Natural killer cell (primary cell): ENCODE measurements around the gene SECTM1. TPM values are rescaled to one million over a fixed set of nuclear protein-coding genes. Genes with fewer than 3 reads are reported as not detected.

Experiments
- ATAC-seq, 3 donors: fragments of 150-1000 bp in 2 of 3; fragments of 200-7000 bp in 1 of 3; cut with Tn5 transposase; 1 replicate in 1 of 3; 2 replicates in 2 of 3; pipeline ENCODE4 v1.10.0; 2021; ENCODE audit warnings: mild to moderate bottlenecking in 2 of 3, moderate library complexity in 2 of 3
- DNase-seq, 2 donors: peaks; one replicate each; pipeline versions ENCODE4 v3.0.0 to v3.0.0-alpha.2; 2013 to 2021; ENCODE audit warnings: mixed read lengths in 1 of 2
- H3K27ac ChIP-seq: one replicate; pipeline ENCODE4 v1.5.1; 2013; ENCODE audit warnings: mild to moderate bottlenecking, low read length
- H3K27me3 ChIP-seq: one replicate; pipeline ENCODE4 v1.6.1; 2013; ENCODE audit warnings: low read length; ENCODE audit not compliant: control insufficient read depth, insufficient read depth
- H3K36me3 ChIP-seq: one replicate; pipeline ENCODE4 v1.6.1; 2013; ENCODE audit warnings: low read length; ENCODE audit not compliant: control insufficient read depth, insufficient read depth
- H3K4me1 ChIP-seq: one replicate; pipeline ENCODE4 v1.6.1; 2013; ENCODE audit warnings: low read length; ENCODE audit not compliant: control insufficient read depth, insufficient read depth
- H3K4me3 ChIP-seq: one replicate; pipeline ENCODE4 v1.5.1; 2013; ENCODE audit warnings: low read length
- H3K9me3 ChIP-seq: one replicate; pipeline ENCODE4 v1.6.1; 2013; ENCODE audit warnings: low read length; ENCODE audit not compliant: control insufficient read depth, insufficient read depth
- H3K27ac Mint-ChIP-seq, 2 donors: one replicate each; pipeline ENCODE4 v1.8.0; 2022; ENCODE audit warnings: mild to moderate bottlenecking in 2 of 2, mixed read lengths in 2 of 2, moderate library complexity in 1 of 2
- H3K27me3 Mint-ChIP-seq, 2 donors: one replicate each; pipeline ENCODE4 v1.8.0; 2022; ENCODE audit warnings: low read depth in 2 of 2, mixed read lengths in 2 of 2
- H3K36me3 Mint-ChIP-seq: one replicate; pipeline ENCODE4 v1.8.0; 2022; ENCODE audit warnings: mixed read lengths
- H3K4me1 Mint-ChIP-seq, 2 donors: one replicate each; pipeline ENCODE4 v1.8.0; 2022; ENCODE audit warnings: mixed read lengths in 2 of 2
- H3K4me3 Mint-ChIP-seq: one replicate; pipeline ENCODE4 v1.8.0; 2022; ENCODE audit warnings: mild to moderate bottlenecking, moderate library complexity, mixed read lengths
- H3K9me3 Mint-ChIP-seq, 2 donors: one replicate each; pipeline ENCODE4 v1.8.0; 2022; ENCODE audit warnings: mixed read lengths in 2 of 2
- CTCF ChIP-seq: fragments of 200-600 bp; IDR thresholded peaks from one replicate; pipeline ENCODE4 v1.8.0; 2022; ENCODE audit warnings: antibody characterized with exemption
- WGBS: methylation state at CpG from one replicate; pipeline ENCODE4 v1.1.7; 2013; ENCODE audit warnings: missing lambda C conversion rate; ENCODE audit not compliant: insufficient coverage; 5-methylcytosine and 5-hydroxymethylcytosine counted together
- intact Hi-C: fragments of 100-400 bp; cut with micrococcal nuclease; formaldehyde crosslinking; loops from one replicate; pipeline ENCODE4 v1.14.2; 2022
- total RNA-seq, 4 donors: library from RNA; stranded (reverse); fragments of 120-200 nt in 1 of 4; gene quantifications; one replicate each; pipeline versions ENCODE4 v1.2.3 to v1.2.4, GENCODE V29; 2013 to 2022

Gene SECTM1
- total RNA-seq, 3 donors from 2014 or later (not counting 1 experiment from before 2014, with no cell fraction given) = 3.6 to 11.2 (median 6.3) TPM

DNA sequence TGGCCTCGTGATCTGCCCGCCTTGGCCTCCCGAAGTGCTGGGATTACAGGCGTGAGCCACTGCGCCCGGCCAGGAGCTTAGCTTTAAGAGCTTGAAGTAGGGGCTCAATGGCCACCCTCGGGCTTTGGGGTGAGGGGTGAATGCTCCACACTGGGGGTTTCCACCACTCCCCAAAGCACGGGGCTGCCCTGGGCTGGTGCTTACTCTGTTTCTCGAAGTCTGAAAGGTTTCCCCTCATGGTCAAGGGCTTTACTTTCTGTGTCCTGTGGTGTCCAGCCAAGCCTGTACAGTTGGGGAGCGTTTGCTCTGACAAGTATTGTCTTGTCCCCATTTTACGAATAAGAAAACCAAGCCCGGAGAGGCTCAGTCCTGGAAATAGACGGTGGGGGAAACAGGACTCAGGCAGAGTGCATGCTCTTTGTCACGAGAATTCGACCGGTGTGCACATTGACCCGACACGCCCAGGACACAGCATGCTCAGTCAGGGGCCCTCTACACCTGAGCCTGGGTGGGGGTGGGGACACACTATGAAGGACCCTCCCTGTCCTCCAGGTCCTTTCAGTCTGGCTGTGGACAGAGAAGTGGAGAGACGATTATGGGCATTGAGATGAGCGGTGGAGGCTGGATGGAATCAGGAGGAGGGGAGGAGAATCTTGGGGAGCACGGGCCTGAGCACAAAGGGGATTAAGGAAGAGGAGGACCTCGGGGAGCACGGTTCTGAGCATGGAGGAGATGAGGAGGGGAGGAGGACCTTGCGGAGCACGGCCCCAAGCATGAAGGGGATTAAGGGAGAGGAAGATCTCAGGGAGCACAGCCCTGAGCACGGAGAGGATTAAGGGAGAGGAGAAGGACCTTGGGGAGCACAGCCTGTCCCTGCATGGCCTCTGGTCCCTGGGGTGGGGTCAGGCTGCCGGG, 23.7 kb downstream of the SECTM1 start:
- H3K4me3 ChIP-seq = no peak overlapping the region
- Mint-ChIP-seq H3K36me3 (no peaks in the 10 kb centered on the region), H3K4me3 (no peak overlapping the region), H3K27me3 (no peaks in the 10 kb centered on the region), H3K27ac (peak overlapping the region in 1 of 2 donors; percentile 54), H3K9me3 (no peaks in the 10 kb centered on the region), H3K4me1 (peaks cover 26 to 56% of the 10 kb centered on the region in 2 donors)
- H3K9me3 ChIP-seq = no peaks in the 10 kb centered on the region
- peaks cover 44% of the 10 kb centered on the region for H3K4me1 ChIP-seq
- ATAC-seq = no peak
- no peaks in the 10 kb centered on the region for H3K27me3 ChIP-seq
- H3K27ac ChIP-seq = no peak overlapping the region
- DNase-seq = no peak
- peaks cover 17% of the 10 kb centered on the region for H3K36me3 ChIP-seq
- TF ChIP-seq CTCF = no peak
- intact Hi-C loops = no loop called here
- WGBS = 93% methylated on average over 27 of the region's 27 CpGs

DNA sequence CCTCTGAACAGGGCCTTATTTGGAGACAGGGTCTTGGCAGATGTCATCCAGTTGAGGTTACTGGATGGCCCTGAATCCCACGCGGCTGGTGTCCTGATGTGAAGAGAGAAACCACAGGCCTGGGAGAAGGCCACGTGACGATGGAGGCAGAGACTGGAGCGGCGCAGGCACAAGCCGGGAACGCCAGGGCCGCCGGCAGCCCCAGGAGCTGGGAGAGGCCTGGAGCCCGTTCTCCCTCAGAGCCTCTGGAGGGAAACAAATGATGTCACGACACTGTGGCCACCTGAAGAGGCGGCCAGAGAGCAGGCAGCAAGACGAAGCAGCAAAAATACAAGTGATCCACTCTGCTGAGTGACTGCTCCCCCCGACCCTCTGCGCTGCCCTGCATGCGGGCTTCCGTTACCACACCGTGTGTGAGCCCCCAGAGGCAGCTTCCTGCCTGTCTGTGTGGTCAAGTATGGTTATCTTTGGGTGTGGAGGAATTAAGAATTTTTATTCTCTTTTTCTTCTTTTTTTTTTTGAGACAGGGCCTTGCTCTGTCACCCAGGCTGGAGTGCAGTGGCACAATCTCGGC, 27.8 kb downstream of the SECTM1 start:
- Mint-ChIP-seq H3K36me3 (no peaks in the 10 kb centered on the region), H3K4me1 (peaks cover 47 to 76% of the 10 kb centered on the region in 2 donors), H3K27ac (peak overlapping the region; percentile 88 to 99), H3K4me3 (peak overlapping the region; percentile 66), H3K9me3 (no peaks in the 10 kb centered on the region), H3K27me3 (no peaks in the 10 kb centered on the region)
- ATAC-seq (peak; percentile 40 to 64 (median 57)), DNase-seq (peak in 1 of 2 donors; percentile 32)
- H3K36me3 ChIP-seq = no peaks in the 10 kb centered on the region
- no peak overlapping the region for H3K4me3 ChIP-seq
- TF ChIP-seq CTCF = no peak
- H3K27me3 ChIP-seq = no peaks in the 10 kb centered on the region
- intact Hi-C loops = loop anchor here (1.0 kb wide), 1 partner anchor 9 kb away; no protein-coding TSS in a partner anchor
- WGBS = 32% methylated on average over 18 of the region's 20 CpGs
- peak overlapping the region; percentile 85 for H3K27ac ChIP-seq
- no peaks in the 10 kb centered on the region for H3K9me3 ChIP-seq
- H3K4me1 ChIP-seq = peaks cover 72% of the 10 kb centered on the region

DNA sequence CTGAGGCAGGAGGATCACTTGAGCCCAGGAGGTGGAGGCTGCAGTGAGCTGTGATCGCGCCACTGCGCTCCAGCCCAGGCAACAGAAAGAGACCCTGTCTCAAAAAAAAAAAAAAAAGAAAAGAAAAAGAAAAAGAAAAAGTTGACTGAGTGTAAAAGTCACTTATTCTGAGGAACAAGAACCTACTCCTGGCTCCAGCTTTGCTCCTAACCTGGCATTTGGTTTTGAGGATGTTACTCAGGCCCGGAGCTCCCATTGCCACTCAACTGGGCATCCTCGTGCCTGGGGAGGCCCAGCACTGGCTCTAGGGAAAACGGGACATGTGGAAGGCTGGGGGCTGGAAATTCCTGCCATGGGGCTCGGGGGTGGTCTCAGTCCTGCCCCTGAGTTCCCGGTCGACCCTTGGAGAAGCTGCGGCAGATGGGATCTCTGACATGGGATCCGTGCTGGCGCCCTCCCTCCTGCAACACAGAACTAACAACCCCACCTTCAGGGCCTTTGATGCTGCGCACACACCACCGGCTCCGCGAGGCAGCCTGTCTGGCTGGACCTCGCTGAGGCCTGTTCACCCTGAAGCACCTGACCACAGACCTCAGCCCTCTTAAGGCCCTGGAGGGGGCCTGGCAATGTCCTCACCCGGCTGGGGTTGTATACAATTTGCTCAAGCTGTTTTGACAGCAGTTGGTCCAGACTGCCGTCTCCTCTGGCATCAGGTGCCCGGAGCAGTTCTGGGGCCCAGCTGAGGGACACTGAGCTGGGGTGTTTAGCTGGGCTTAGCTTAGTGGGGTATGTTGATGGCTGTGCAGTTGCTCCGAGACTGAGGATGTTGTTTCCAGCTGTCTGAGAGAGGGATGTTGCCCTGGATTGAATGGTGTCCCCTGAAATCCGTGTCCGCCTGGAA, 28.5 kb downstream of the SECTM1 start:
- TF ChIP-seq CTCF = no peak
- Histone ChIP-seq H3K27me3 (no peaks in the 10 kb centered on the region), H3K27ac (peak overlapping the region; percentile 85), H3K4me1 (peaks cover 80% of the 10 kb centered on the region), H3K9me3 (no peaks in the 10 kb centered on the region), H3K4me3 (no peak overlapping the region), H3K36me3 (no peaks in the 10 kb centered on the region)
- H3K4me3 Mint-ChIP-seq = peak overlapping the region; percentile 60
- peak in 2 of 3 donors; percentile 22 to 41 for ATAC-seq
- H3K36me3 Mint-ChIP-seq = no peaks in the 10 kb centered on the region
- intact Hi-C loops = no loop called here
- peaks cover 51 to 81% of the 10 kb centered on the region in 2 donors for H3K4me1 Mint-ChIP-seq
- DNase-seq = peak in 1 of 2 donors; percentile 36
- H3K27ac Mint-ChIP-seq = peak overlapping the region; percentile 88 to 99
- no peaks in the 10 kb centered on the region for H3K9me3 Mint-ChIP-seq
- H3K27me3 Mint-ChIP-seq = no peaks in the 10 kb centered on the region
- 63% methylated on average over 23 of the region's 23 CpGs for WGBS
